HEK293 (cell line): ENCODE results near the gene BCAS3.
A peak's percentile ranks its signal among the peaks of the same experiment; 100 is the strongest.

ENCODE experiments used
- KLF16 ChIP-seq: fragments of 450-650 bp; formaldehyde crosslinking; IDR thresholded peaks from 2 replicates; pipeline ENCODE4 v1.5.1; 2017; ENCODE audit warnings: missing biosample characterization, missing genetic modification characterization
- OVOL3 ChIP-seq: fragments of 450-650 bp; formaldehyde crosslinking; IDR thresholded peaks from 2 replicates; pipeline ENCODE4 v1.5.1; 2016; ENCODE audit warnings: missing biosample characterization, missing genetic modification characterization
- SCRT1 ChIP-seq: fragments of 450-650 bp; formaldehyde crosslinking; IDR thresholded peaks from 2 replicates; pipeline ENCODE4 v1.5.1; 2016; ENCODE audit warnings: missing biosample characterization, missing genetic modification characterization, borderline replicate concordance
- SP2 ChIP-seq: fragments of 450-650 bp; formaldehyde crosslinking; IDR thresholded peaks from 2 replicates; pipeline ENCODE4 v1.5.1; 2016; ENCODE audit warnings: missing biosample characterization, missing genetic modification characterization
- SP7 ChIP-seq: fragments of 450-650 bp; formaldehyde crosslinking; IDR thresholded peaks from 2 replicates; pipeline ENCODE4 v1.5.1; 2016; ENCODE audit warnings: missing biosample characterization, missing genetic modification characterization
- TCF7L2 ChIP-seq: IDR thresholded peaks from 2 replicates; pipeline ENCODE4 v1.6.1; 2011; ENCODE audit warnings: low read depth, mild to moderate bottlenecking, inconsistent platforms, low read length, moderate library complexity, borderline replicate concordance
- ZBTB48 ChIP-seq: fragments of 450-650 bp; formaldehyde crosslinking; IDR thresholded peaks from 2 replicates; pipeline ENCODE4 v1.5.1; 2016; ENCODE audit warnings: missing biosample characterization, missing genetic modification characterization
- ZBTB7A ChIP-seq: fragments of 450-650 bp; formaldehyde crosslinking; IDR thresholded peaks from 2 replicates; pipeline ENCODE4 v1.5.1; 2016; ENCODE audit warnings: low read depth, missing biosample characterization, missing genetic modification characterization
- ZFHX2 ChIP-seq: fragments of 450-650 bp; formaldehyde crosslinking; conservative IDR thresholded peaks from 2 replicates; pipeline ENCODE4 v1.5.1; 2016; ENCODE audit warnings: missing biosample characterization, missing genetic modification characterization
- ZNF10 ChIP-seq: fragments of 450-650 bp; formaldehyde crosslinking; IDR thresholded peaks from 2 replicates; pipeline ENCODE4 v1.5.1; 2017; ENCODE audit warnings: missing biosample characterization, missing genetic modification characterization
- ZNF174 ChIP-seq: fragments of 450-650 bp; formaldehyde crosslinking; IDR thresholded peaks from 2 replicates; pipeline ENCODE4 v1.5.0; 2017; ENCODE audit warnings: missing biosample characterization, mild to moderate bottlenecking, missing genetic modification characterization
- ZNF211 ChIP-seq: fragments of 450-650 bp; formaldehyde crosslinking; IDR thresholded peaks from 2 replicates; pipeline ENCODE4 v1.5.1; 2016; ENCODE audit warnings: low read depth, missing biosample characterization, missing genetic modification characterization
- ZNF214 ChIP-seq: fragments of 450-650 bp; formaldehyde crosslinking; IDR thresholded peaks from 2 replicates; pipeline ENCODE4 v1.5.1; 2017; ENCODE audit warnings: missing biosample characterization, mild to moderate bottlenecking, missing genetic modification characterization, borderline replicate concordance
- ZNF341 ChIP-seq: fragments of 450-650 bp; formaldehyde crosslinking; IDR thresholded peaks from 2 replicates; pipeline ENCODE4; 2016; ENCODE audit warnings: low read depth, missing biosample characterization, missing genetic modification characterization
- ZNF366 ChIP-seq: fragments of 450-650 bp; formaldehyde crosslinking; conservative IDR thresholded peaks from 2 replicates; pipeline ENCODE4 v1.5.1; 2016; ENCODE audit warnings: missing biosample characterization, missing genetic modification characterization
- ZNF549 ChIP-seq: fragments of 450-650 bp; IDR thresholded peaks from 2 replicates; pipeline ENCODE4 v1.5.1; 2018; ENCODE audit warnings: missing biosample characterization, missing genetic modification characterization, mild to moderate bottlenecking, inconsistent platforms, moderate library complexity
- ZNF555 ChIP-seq: fragments of 450-650 bp; formaldehyde crosslinking; conservative IDR thresholded peaks from 2 replicates; pipeline ENCODE4 v1.5.1; 2017; ENCODE audit warnings: missing biosample characterization, mild to moderate bottlenecking, missing genetic modification characterization, inconsistent platforms
- ZNF560 ChIP-seq: fragments of 450-650 bp; formaldehyde crosslinking; IDR thresholded peaks from 2 replicates; pipeline ENCODE4 v1.5.1; 2017; ENCODE audit warnings: missing biosample characterization, missing genetic modification characterization, borderline replicate concordance
- ZNF585B ChIP-seq: fragments of 450-650 bp; formaldehyde crosslinking; IDR thresholded peaks from 2 replicates; pipeline ENCODE4 v1.5.1; 2016; ENCODE audit warnings: missing biosample characterization, missing genetic modification characterization
- ZNF658 ChIP-seq: fragments of 450-650 bp; formaldehyde crosslinking; IDR thresholded peaks from 2 replicates; pipeline ENCODE4; 2016; ENCODE audit warnings: missing biosample characterization, missing genetic modification characterization
- ZNF791 ChIP-seq: fragments of 450-650 bp; formaldehyde crosslinking; IDR thresholded peaks from 2 replicates; pipeline ENCODE4 v1.5.1; 2016; ENCODE audit warnings: missing biosample characterization, missing genetic modification characterization
- ZSCAN16 ChIP-seq: fragments of 450-650 bp; formaldehyde crosslinking; IDR thresholded peaks from 2 replicates; pipeline ENCODE4 v1.5.1; 2016; ENCODE audit warnings: missing biosample characterization, missing genetic modification characterization
- TF ChIP-seq, protein P1 (sequence below): fragments of 450-650 bp; formaldehyde crosslinking; IDR thresholded peaks from 2 replicates; pipeline ENCODE4 v1.5.1; 2016; ENCODE audit warnings: missing biosample characterization, missing genetic modification characterization
- TF ChIP-seq, protein P2 (sequence below): fragments of 450-650 bp; formaldehyde crosslinking; IDR thresholded peaks from 2 replicates; pipeline ENCODE4 v1.5.1; 2016; ENCODE audit warnings: missing biosample characterization, missing genetic modification characterization
- TF ChIP-seq, protein P3 (sequence below): fragments of 450-650 bp; formaldehyde crosslinking; IDR thresholded peaks from 2 replicates; pipeline ENCODE4 v1.5.1; 2017; ENCODE audit warnings: missing biosample characterization, missing genetic modification characterization
- TF ChIP-seq, protein P4 (sequence below): fragments of 450-650 bp; formaldehyde crosslinking; IDR thresholded peaks from 2 replicates; pipeline ENCODE4 v1.5.1; 2017; ENCODE audit warnings: missing biosample characterization, mild to moderate bottlenecking, missing genetic modification characterization, moderate library complexity
- TF ChIP-seq, protein P5 (sequence below): fragments of 450-650 bp; formaldehyde crosslinking; IDR thresholded peaks from 2 replicates; pipeline ENCODE4 v1.5.1; 2016; ENCODE audit warnings: missing biosample characterization, missing genetic modification characterization
- TF ChIP-seq, protein P6 (sequence below): fragments of 450-650 bp; formaldehyde crosslinking; IDR thresholded peaks from 2 replicates; pipeline ENCODE4; 2016; ENCODE audit warnings: missing biosample characterization, missing genetic modification characterization

BCAS3 gene

DNA sequence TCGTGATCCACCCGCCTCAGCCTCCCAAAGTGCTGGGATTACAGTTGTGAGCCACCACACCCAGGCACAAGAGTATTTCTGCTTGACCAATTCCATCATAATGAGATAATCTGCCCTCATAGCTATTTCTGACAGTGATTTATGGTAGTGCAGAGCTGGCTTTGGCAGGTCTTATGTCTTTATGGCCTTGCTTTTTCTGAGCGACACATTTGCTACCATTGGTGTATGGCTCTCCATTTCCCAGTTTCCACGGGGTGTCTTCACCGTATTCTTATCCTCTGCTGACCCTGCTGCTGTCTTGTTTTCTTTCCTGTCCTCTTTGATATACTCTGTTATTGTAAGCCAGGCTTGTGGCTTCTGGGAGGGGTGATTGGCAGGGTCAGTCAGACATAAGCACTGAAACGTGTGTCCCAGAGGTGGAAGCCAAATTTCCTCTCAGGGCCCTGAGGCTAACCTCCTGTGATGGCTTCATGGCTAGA is 560.8 kb downstream of the BCAS3 start (continued):
- TF ChIP-seq ZNF585B (tag by site-specific recombination) (no peak), OVOL3 (tag by site-specific recombination) (no peak), SP2 (peak; percentile 41; the same call in 1 of the 2 replicates), ZNF341 (tag by site-specific recombination) (no peak), ZBTB7A (tag by site-specific recombination) (no peak), ZNF366 (peak; percentile 67; the same call in 1 of the 2 replicates), ZFHX2 (no peak), ZBTB48 (tag by site-specific recombination) (no peak), ZSCAN16 (no peak), ZNF10 (tag by site-specific recombination) (peak; percentile 94), ZNF174 (tag by site-specific recombination) (no peak), ZNF555 (tag by site-specific recombination) (no peak), ZNF211 (no peak), ZNF658 (no peak), SP7 (tag by site-specific recombination) (peak; percentile 88), ZNF560 (tag by site-specific recombination) (no peak), ZNF791 (tag by site-specific recombination) (no peak), ZNF549 (tag by site-specific recombination) (no peak), KLF16 (tag by site-specific recombination) (no peak; the same call in 1 of the 2 replicates), SCRT1 (tag by site-specific recombination) (no peak), ZNF214 (tag by site-specific recombination) (no peak), TCF7L2 (peak; percentile 76; the same call in 1 of the 2 replicates)
- TF ChIP-seq, protein P1, sequence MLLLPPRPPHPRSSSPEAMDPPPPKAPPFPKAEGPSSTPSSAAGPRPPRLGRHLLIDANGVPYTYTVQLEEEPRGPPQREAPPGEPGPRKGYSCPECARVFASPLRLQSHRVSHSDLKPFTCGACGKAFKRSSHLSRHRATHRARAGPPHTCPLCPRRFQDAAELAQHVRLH (tag by site-specific recombination), result peak; percentile 62
- TF ChIP-seq, protein P2, sequence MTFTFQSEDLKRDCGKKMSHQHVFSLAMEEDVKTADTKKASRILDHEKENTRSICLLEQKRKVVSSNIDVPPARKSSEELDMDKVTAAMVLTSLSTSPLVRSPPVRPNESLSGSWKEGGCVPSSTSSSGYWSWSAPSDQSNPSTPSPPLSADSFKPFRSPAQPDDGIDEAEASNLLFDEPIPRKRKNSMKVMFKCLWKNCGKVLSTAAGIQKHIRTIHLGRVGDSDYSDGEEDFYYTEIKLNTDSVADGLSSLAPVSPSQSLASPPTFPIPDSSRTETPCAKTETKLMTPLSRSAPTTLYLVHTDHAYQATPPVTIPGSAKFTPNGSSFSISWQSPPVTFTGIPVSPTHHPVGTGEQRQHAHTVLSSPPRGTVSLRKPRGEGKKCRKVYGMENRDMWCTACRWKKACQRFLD (tag by site-specific recombination), result no peak
- TF ChIP-seq, protein P3, sequence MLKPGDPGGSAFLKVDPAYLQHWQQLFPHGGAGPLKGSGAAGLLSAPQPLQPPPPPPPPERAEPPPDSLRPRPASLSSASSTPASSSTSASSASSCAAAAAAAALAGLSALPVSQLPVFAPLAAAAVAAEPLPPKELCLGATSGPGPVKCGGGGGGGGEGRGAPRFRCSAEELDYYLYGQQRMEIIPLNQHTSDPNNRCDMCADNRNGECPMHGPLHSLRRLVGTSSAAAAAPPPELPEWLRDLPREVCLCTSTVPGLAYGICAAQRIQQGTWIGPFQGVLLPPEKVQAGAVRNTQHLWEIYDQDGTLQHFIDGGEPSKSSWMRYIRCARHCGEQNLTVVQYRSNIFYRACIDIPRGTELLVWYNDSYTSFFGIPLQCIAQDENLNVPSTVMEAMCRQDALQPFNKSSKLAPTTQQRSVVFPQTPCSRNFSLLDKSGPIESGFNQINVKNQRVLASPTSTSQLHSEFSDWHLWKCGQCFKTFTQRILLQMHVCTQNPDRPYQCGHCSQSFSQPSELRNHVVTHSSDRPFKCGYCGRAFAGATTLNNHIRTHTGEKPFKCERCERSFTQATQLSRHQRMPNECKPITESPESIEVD (tag by site-specific recombination), result peak; percentile 90
- TF ChIP-seq, protein P4, sequence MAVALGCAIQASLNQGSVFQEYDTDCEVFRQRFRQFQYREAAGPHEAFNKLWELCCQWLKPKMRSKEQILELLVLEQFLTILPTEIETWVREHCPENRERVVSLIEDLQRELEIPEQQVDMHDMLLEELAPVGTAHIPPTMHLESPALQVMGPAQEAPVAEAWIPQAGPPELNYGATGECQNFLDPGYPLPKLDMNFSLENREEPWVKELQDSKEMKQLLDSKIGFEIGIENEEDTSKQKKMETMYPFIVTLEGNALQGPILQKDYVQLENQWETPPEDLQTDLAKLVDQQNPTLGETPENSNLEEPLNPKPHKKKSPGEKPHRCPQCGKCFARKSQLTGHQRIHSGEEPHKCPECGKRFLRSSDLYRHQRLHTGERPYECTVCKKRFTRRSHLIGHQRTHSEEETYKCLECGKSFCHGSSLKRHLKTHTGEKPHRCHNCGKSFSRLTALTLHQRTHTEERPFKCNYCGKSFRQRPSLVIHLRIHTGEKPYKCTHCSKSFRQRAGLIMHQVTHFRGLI, result no peak
- TF ChIP-seq, protein P5, sequence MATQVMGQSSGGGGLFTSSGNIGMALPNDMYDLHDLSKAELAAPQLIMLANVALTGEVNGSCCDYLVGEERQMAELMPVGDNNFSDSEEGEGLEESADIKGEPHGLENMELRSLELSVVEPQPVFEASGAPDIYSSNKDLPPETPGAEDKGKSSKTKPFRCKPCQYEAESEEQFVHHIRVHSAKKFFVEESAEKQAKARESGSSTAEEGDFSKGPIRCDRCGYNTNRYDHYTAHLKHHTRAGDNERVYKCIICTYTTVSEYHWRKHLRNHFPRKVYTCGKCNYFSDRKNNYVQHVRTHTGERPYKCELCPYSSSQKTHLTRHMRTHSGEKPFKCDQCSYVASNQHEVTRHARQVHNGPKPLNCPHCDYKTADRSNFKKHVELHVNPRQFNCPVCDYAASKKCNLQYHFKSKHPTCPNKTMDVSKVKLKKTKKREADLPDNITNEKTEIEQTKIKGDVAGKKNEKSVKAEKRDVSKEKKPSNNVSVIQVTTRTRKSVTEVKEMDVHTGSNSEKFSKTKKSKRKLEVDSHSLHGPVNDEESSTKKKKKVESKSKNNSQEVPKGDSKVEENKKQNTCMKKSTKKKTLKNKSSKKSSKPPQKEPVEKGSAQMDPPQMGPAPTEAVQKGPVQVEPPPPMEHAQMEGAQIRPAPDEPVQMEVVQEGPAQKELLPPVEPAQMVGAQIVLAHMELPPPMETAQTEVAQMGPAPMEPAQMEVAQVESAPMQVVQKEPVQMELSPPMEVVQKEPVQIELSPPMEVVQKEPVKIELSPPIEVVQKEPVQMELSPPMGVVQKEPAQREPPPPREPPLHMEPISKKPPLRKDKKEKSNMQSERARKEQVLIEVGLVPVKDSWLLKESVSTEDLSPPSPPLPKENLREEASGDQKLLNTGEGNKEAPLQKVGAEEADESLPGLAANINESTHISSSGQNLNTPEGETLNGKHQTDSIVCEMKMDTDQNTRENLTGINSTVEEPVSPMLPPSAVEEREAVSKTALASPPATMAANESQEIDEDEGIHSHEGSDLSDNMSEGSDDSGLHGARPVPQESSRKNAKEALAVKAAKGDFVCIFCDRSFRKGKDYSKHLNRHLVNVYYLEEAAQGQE, result no peak
- TF ChIP-seq, protein P6, sequence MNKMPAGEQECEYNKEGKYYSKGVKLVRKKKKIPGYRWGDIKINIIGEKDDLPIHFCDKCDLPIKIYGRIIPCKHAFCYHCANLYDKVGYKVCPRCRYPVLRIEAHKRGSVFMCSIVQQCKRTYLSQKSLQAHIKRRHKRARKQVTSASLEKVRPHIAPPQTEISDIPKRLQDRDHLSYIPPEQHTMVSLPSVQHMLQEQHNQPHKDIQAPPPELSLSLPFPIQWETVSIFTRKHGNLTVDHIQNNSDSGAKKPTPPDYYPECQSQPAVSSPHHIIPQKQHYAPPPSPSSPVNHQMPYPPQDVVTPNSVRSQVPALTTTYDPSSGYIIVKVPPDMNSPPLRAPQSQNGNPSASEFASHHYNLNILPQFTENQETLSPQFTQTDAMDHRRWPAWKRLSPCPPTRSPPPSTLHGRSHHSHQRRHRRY (tag by site-specific recombination), result no peak
